SH-SY5Y (cell line): ENCODE data around the gene TNFRSF8.

Experiments used
- GATA2 ChIP-seq: IDR thresholded peaks from 2 replicates; pipeline ENCODE4 v1.6.1; 2011; ENCODE audit warnings: mild to moderate bottlenecking, low read depth, low read length
- GATA3 ChIP-seq: IDR thresholded peaks from 2 replicates; pipeline ENCODE4 v1.6.1; 2011; ENCODE audit warnings: low read depth, mild to moderate bottlenecking, low read length, moderate library complexity

DNA sequence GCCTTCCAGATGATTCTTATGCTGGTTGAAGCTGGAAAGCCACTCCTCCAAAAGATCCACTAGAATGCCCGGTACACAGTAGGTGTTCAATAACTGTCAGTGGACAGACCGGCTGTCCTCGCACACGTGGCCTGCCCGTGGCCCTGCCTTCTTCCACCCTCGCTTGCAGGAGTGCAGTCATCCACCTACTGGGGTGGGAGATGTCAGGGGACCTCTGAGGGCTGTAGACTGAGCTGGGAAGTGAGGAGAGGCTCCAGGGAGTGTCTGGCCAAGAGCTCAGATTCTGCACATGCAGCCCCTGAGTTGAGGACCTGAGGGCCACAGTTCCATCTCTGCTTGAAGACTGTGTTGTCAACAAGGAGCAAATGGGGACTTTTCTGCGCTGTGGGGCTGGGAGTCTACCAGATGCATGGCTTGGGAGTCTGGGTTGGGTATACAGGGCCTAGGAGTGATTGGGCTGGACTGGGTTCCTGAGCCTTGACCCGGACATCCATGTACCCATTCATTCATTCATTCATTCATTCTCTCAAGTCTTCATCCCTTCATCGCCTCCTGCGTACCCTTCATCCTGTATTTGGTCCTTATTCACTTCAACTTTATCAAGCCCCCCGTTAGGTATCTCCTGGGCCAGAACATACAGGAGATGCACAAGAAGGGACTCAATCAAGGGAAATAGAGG lies 99.5 kb downstream of the TNFRSF8 start:
- no peak for TF ChIP-seq GATA2
- no peak for TF ChIP-seq GATA3
